ENCODE results near the gene RBAK. TPM values are rescaled to one million over a fixed set of nuclear protein-coding genes. Genes with fewer than 3 reads are reported as not detected.
"Not testable (repeated sequence)": the region's sequence is repeated elsewhere in the genome, so short reads cannot be mapped to it uniquely, and the experiment has no call there.

RBAK gene
- total RNA-seq, 1 donor from 2014 or later = 8.4 TPM

DNA sequence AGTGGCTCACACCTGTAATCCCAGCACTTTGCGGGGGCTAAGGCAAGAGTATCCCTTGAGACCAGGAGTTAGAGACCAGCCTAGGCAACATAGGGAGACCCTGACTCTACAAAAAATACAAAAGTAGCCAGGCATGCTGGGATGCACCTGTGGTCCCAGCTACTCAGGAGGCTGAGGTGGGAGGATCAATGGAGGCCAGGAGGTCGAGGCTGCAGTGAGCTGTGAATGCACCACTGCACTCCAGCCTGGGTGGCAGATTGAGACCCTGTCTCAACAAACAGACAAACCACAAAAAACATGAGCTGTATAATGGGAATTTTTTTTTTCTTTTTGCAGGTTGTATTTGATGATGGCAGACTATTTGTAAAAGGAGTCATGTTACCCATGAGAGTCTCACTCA is 1.5 kb downstream of the RBAK start:
- DNase-seq (ENCODE audit: extremely low read depth, low read depth, low spot score) = not testable (repeated sequence)

GRCh38 chr7:5050676-5051075 is 5.0 kb downstream of the RBAK start:
- no peak for DNase-seq (ENCODE audit: extremely low read depth, low read depth, low spot score)

GRCh38 chr7:5051731-5052130 is 6.1 kb downstream of the RBAK start:
- DNase-seq (ENCODE audit: extremely low read depth, low read depth, low spot score) = not testable (repeated sequence)

DNA sequence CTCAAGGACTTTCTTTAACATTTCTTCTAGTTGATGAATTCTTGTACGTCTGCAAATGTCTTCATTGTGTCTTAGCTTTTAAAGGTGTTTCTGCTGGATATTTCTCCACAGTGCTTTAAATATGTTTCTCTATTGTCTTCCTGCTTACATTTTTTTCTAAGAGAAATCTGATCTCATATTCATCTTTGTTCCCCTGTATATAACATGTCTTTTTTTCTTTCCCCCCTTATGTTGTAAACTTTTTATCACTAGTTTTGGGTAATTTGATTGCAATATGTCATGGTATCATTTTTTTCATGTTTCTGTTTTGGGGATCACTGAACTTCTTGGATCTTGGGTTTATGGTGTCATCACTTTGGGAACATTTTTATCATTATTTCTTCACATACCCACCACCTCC is 7.5 kb downstream of the RBAK start:
- no peak for DNase-seq (ENCODE audit: extremely low read depth, low read depth, low spot score)

GRCh38 chr7:5063698-5064097 is 18.0 kb downstream of the RBAK start:
- no peak for DNase-seq (ENCODE audit: extremely low read depth, low read depth, low spot score)

DNA sequence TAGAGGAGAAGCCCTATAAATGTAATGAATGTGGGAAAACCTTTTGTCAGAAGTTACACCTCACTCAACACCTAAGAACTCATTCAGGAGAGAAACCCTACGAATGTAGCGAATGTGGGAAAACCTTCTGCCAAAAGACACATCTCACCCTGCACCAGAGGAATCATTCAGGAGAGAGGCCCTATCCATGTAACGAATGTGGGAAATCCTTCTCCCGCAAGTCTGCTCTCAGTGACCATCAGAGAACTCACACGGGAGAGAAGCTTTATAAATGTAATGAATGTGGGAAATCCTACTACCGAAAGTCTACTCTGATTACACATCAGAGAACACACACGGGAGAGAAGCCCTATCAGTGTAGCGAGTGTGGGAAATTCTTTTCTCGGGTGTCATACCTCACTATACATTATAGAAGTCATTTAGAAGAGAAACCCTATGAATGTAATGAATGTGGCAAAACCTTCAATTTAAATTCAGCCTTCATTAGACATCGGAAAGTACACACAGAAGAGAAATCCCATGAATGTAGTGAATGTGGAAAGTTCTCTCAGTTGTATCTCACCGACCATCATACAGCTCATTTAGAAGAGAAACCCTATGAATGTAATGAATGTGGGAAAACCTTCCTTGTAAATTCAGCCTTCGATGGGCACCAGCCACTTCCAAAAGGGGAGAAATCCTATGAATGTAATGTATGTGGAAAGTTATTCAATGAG is 18.9 kb downstream of the RBAK start:
- no peak for DNase-seq (ENCODE audit: extremely low read depth, low read depth, low spot score)

- DNase-seq (ENCODE audit: extremely low read depth, low read depth, low spot score) = no peak
These were observed 19.4 kb downstream of the RBAK start for GRCh38 chr7:5065107-5065407.

DNA sequence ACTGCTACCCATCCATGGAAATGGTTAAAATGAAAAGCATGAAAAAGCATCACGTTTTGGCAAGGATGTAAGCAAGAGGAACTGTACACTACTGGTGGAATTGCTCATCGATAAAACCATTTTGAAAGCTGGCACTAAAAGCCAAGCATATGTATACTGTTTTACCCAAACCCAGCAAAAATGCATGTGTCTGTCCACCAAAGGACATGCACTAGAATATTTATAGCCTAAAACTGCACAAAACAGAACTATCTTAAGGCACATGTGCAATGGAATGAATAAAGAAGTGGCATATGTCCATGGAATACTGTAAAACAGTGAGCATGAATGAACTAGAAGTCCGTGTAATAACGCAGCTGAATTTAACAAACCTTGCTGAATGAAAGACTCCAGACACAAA is 22.9 kb downstream of the RBAK start:
- DNase-seq (ENCODE audit: extremely low read depth, low read depth, low spot score) = no peak

DNA sequence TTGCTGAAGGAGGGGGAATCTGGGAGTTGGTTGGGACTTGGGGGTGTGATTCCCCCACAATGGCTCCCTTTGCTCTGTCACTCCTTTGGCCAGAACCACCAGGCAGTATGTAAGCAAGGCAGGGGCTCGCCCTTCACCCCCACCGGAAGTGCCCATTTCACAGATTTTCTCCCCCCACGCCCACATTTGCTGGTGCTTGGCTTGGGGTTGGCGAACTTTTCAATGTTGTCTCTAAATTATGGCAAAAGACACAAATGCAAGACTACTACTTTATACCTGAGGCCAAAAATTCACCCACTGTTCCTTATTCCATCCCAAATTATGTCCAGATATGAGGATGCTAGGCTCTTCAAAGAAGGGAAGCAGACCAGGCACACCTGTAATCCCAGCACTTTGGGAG is 24.5 kb downstream of the RBAK start:
- no peak for DNase-seq (ENCODE audit: extremely low read depth, low read depth, low spot score)

GRCh38 chr7:5075187-5075586 is 29.5 kb downstream of the RBAK start:
- DNase-seq (ENCODE audit: extremely low read depth, low read depth, low spot score) = not testable (repeated sequence)

- DNase-seq (ENCODE audit: extremely low read depth, low read depth, low spot score) = no peak
These were observed 32.1 kb downstream of the RBAK start for GRCh38 chr7:5077740-5078139.

DNA sequence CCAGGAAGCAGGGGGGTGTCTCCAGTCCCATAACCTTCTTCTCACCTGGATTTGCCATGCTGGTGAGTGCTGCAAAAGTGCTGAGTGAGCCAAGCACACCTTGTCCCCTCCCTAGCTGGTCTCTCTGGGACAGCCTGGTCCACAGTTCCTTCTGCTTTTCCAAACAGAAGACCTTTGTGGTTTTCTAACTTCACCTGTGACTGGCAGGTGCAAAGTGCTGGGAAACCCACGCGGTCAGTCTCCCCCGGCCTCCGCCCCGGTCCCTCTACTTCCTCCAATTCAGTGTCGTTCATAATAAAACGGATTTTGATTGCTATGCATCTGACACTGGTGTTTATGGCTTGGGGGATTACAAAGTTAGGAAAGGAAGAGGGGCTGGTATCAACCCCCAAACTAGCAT is 37.1 kb downstream of the RBAK start:
- DNase-seq (ENCODE audit: extremely low read depth, low read depth, low spot score) = no peak

GRCh38 chr7:5083311-5083711 is 37.7 kb downstream of the RBAK start:
- no peak for DNase-seq (ENCODE audit: extremely low read depth, low read depth, low spot score)

DNA sequence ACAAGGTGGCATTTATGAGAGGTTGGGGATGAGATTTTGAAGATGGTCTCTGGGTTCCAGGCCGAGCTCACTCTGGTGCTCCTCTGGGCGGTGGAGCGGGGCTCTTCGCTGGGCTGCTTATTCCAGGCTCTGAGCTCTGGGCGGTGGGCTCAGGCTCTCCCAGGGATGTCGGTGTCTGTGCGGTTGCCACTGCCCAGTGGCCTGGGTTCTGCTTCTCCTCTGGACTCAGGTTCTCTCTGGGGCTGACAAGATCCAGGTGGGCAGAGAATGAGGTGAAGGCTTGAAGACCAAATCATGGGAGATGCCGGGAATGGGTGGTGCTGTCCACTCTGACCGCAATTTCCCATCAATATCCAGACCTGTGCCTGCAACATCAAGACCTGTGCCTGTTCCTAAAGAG is 40.6 kb downstream of the RBAK start:
- DNase-seq (ENCODE audit: extremely low read depth, low read depth, low spot score) = no peak

GRCh38 chr7:5088228-5088833 is 42.7 kb downstream of the RBAK start:
- DNase-seq (ENCODE audit: extremely low read depth, low read depth, low spot score) = not testable (repeated sequence)

DNA sequence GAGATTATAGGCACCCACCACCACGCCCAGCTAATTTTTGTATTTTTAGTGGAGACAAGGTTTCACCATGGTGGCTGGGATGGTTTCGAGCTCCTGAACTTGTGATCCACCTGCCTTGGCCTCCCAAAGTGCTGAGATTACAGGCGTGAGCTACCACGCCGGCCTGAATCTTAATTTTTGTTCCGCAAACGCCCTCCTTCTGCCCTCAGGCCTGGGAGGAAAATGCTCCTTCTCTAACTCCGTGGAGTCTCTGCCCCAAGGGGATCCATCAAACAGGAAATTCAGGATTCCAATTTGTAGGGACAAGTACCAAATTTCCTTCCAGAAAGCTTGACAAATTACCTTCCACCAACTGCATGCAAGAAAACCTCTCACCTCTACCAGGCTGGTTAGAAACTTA is 43.2 kb downstream of the RBAK start:
- DNase-seq (ENCODE audit: extremely low read depth, low read depth, low spot score) = no peak

DNA sequence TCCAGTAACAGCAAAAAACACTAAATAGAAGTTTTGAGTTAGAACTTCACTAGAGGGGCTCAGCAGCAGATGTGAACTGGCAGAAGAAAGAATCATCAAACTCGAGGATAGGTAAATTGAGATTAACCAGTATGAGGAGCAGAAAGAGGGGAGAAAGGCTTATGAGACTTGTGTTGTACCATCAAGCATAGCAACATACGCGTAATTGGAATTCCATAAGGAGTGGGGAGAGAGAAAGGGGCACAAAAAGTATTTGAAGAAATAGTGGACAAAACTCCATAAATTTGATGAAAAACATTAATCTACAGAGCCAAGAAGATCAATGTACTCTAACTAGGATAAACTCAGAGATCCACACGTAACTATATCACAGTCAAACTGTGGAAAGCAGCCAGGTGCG is 48.3 kb downstream of the RBAK start:
- no peak for DNase-seq (ENCODE audit: extremely low read depth, low read depth, low spot score)

- no peak for DNase-seq (ENCODE audit: extremely low read depth, low read depth, low spot score)
These were observed 49.0 kb downstream of the RBAK start for GRCh38 chr7:5094641-5095040.

DNA sequence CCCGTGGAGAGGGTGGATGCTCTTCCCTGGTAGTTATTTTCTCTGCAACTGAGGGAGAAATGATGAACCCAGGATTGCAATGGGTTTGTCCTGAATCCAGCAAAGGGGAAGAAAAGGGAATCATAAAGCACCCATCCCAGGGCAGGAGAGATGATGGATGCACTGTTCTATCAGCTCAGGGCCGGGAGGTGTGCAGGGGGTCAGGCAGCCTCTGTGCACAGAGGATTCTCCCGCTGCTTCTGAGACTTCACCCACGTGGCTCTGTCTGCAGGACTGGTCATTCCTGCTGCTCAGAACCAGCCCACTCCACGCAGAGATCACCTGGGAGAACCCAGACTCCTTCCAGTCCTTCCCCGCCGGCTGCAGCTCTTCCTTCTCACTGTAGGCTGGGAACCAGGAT is 70.7 kb downstream of the RBAK start:
- DNase-seq (ENCODE audit: extremely low read depth, low read depth, low spot score) = no peak

DNA sequence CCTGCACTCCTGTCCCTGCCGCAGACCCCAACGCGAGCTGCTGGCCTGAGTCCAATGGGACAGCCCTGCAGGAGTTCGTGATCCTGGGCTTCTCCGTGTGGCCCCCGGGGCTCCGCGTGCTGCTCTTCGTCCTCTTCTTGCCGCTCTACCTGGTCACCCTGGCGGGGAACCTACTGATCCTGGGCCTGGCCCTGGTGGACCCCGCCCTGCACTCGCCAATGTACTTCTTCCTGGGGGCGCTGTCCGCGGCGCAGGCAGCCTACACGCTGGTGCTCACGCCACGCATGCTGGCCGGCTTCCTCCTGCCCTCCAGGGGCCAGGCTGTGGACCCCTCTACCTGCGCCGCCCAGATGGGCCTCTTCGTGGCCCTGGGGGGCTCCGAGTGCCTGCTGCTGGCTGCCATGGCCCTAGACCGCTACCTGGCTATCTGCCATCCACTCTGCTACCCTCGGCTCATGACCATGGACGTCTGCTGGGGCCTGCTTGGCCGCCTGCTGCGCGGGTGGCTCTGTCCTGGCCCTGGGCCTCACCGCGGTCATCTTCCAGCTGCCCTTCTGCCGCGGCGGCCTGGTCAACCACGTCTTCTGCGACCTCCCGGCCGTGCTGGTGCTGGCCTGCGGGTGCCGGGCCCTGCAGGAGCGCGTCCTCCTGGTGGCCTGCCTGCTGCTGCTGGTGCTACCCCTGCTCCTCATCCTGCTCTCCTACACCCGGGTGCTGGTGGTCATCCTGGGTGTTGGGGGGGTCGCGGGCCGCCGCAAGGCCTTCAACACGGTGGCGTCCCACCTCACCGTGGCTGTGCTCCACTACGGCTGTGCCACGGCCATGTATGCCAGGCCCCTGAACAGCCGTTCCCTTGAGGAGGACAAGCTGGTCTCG is 71.7 kb downstream of the RBAK start:
- DNase-seq (ENCODE audit: extremely low read depth, low read depth, low spot score) = no peak

Measured in glomerular endothelial cell (primary cell).